H1 (cell line): ENCODE measurements around the gene FAM169A. TPM values are rescaled to one million over a fixed set of nuclear protein-coding genes. Genes with fewer than 3 reads are reported as not detected.
A peak's percentile ranks its signal among the peaks of the same experiment; 100 is the strongest.

Experiments
- CTCF ChIA-PET: fragments of 300-600 bp; sonication (Branson Sonifier 250); formaldehyde crosslinking; loops from one replicate; lab custom pipeline; 2021; ENCODE audit not compliant: partially characterized antibody; lab: Charles Lee
- POLR2A ChIA-PET: fragments of 300-600 bp; sonication (Branson Sonifier 250); formaldehyde crosslinking; loops from one replicate; lab custom pipeline; 2021; ENCODE audit warnings: inconsistent platforms; ENCODE audit not compliant: partially characterized antibody; lab: Charles Lee
- DNase-seq, 2 experiments: peaks; one replicate each; pipeline versions ENCODE4 v3.0.0 to v3.0.0-alpha.2; 2010 to 2022; ENCODE audit warnings: low spot score in 2 of 2, low read depth in 1 of 2, mixed read lengths in 1 of 2
- FAIRE-seq: peaks from 2 replicates; lab custom pipeline; 2011; peaks lifted over from hg19 to GRCh38; lab: Jason Lieb, UNC
- H2AFZ ChIP-seq: 2 replicates; pipeline ENCODE4 v1.8.1; 2012; ENCODE audit warnings: low read length, inconsistent platforms
- H2AK5ac ChIP-seq: 2 replicates; pipeline ENCODE4 v1.6.1; 2013; ENCODE audit warnings: low read depth, low read length
- H2BK120ac ChIP-seq: replicated peaks from 2 replicates; pipeline ENCODE3; 2013; ENCODE audit warnings: low read depth, low read length, inconsistent platforms
- H2BK12ac ChIP-seq: 2 replicates; pipeline ENCODE4 v1.6.1; 2013; ENCODE audit warnings: low read depth, low read length
- H2BK15ac ChIP-seq: 2 replicates; pipeline ENCODE4 v1.6.1; 2013; ENCODE audit warnings: low read length
- H2BK20ac ChIP-seq: 2 replicates; pipeline ENCODE4 v1.6.1; 2013; ENCODE audit warnings: low read length
- H2BK5ac ChIP-seq: 2 replicates; pipeline ENCODE4 v1.6.1; 2013; ENCODE audit warnings: low read depth, low read length
- H3K14ac ChIP-seq: 2 replicates; pipeline ENCODE4 v1.6.1; 2013; ENCODE audit warnings: inconsistent platforms; ENCODE audit not compliant: insufficient read length
- H3K18ac ChIP-seq: 2 replicates; pipeline ENCODE4 v1.6.1; 2013; ENCODE audit warnings: low read length; ENCODE audit errors: extremely low read depth
- H3K23ac ChIP-seq: 2 replicates; pipeline ENCODE4 v1.6.1; 2013; ENCODE audit warnings: inconsistent platforms; ENCODE audit not compliant: insufficient read length
- H3K23me2 ChIP-seq: 2 replicates; pipeline ENCODE4 v1.6.1; 2013; ENCODE audit warnings: low read depth, low read length
- H3K27ac ChIP-seq: 2 replicates; pipeline ENCODE4 v1.6.1; 2011; ENCODE audit warnings: low read depth, low read length, inconsistent platforms
- H3K27me3 ChIP-seq, 4 experiments: replicated peaks in 1 of 4; 1 replicate in 1 of 4; 2 replicates in 3 of 4; pipeline versions ENCODE4 v1.6.1 to v1.8.1; 2011 to 2013; ENCODE audit warnings: low read length in 3 of 4, mild to moderate bottlenecking in 3 of 4, inconsistent platforms in 2 of 4, mixed read lengths in 2 of 4, moderate library complexity in 1 of 4; ENCODE audit not compliant: control insufficient read depth in 3 of 4, insufficient read depth in 3 of 4; ENCODE audit errors: extremely low read depth in 1 of 4
- H3K36me3 ChIP-seq, 4 experiments: 2 replicates each; pipeline versions ENCODE4 v1.6.1 to v1.8.1; 2011 to 2013; ENCODE audit warnings: mild to moderate bottlenecking in 4 of 4, low read length in 3 of 4, moderate library complexity in 2 of 4, control low read depth in 1 of 4, inconsistent platforms in 1 of 4; ENCODE audit not compliant: insufficient read depth in 4 of 4, control insufficient read depth in 2 of 4
- H3K4ac ChIP-seq: replicated peaks from 2 replicates; pipeline ENCODE3; 2013; ENCODE audit warnings: low read length, low read depth, mixed read lengths, inconsistent platforms; ENCODE audit not compliant: insufficient read length
- H3K4me1 ChIP-seq, 4 experiments: replicated peaks in 1 of 4; 1 replicate in 1 of 4; 2 replicates in 3 of 4; pipeline versions ENCODE4 v1.6.1 to v1.8.1; 2011 to 2013; ENCODE audit warnings: low read length in 3 of 4, inconsistent platforms in 2 of 4, mixed read lengths in 1 of 4; ENCODE audit not compliant: insufficient read depth in 4 of 4, control insufficient read depth in 3 of 4
- H3K4me2 ChIP-seq, 2 experiments: 2 replicates each; pipeline versions ENCODE4 v1.6.1 to v1.8.1; 2011 to 2013; ENCODE audit warnings: low read depth in 2 of 2, low read length in 2 of 2, control low read depth in 1 of 2, inconsistent platforms in 1 of 2, mild to moderate bottlenecking in 1 of 2; ENCODE audit not compliant: insufficient read depth in 1 of 2
- H3K4me3 ChIP-seq, 4 experiments: fragments of 200-600, 300-600 bp in 1 of 4; sonication (generic), shearing (Covaris generic), sonication (Bioruptor Twin) in 1 of 4; 2 replicates each; pipeline versions ENCODE4 v1.5.1 to v1.8.1; 2011 to 2016; ENCODE audit warnings: low read length in 4 of 4, low read depth in 3 of 4, control low read depth in 2 of 4, inconsistent platforms in 2 of 4, mild to moderate bottlenecking in 2 of 4, mixed read lengths in 1 of 4, moderate library complexity in 1 of 4; ENCODE audit not compliant: insufficient read depth in 2 of 4; ENCODE audit errors: extremely low read depth in 1 of 4
- H3K56ac ChIP-seq: replicated peaks from 2 replicates; pipeline ENCODE3; 2013; ENCODE audit warnings: low read depth, mild to moderate bottlenecking, mixed read lengths, low read length, inconsistent platforms; ENCODE audit not compliant: insufficient read length
- H3K79me1 ChIP-seq: 2 replicates; pipeline ENCODE4 v1.6.1; 2013; ENCODE audit warnings: low read depth, low read length, control low read depth
- H3K79me2 ChIP-seq, 2 experiments: 2 replicates each; pipeline versions ENCODE4 v1.6.1 to v1.8.1; 2012 to 2013; ENCODE audit warnings: low read length in 2 of 2, mild to moderate bottlenecking in 2 of 2, inconsistent platforms in 1 of 2; ENCODE audit not compliant: insufficient read depth in 2 of 2, control insufficient read depth in 1 of 2
- H3K9ac ChIP-seq, 4 experiments: replicated peaks in 1 of 4; 1 replicate in 1 of 4; 2 replicates in 3 of 4; pipeline versions ENCODE4 v1.6.1 to v1.8.1; 2011 to 2013; ENCODE audit warnings: low read depth in 3 of 4, low read length in 3 of 4, control low read depth in 2 of 4, mild to moderate bottlenecking in 2 of 4, moderate library complexity in 2 of 4, inconsistent platforms in 1 of 4; ENCODE audit errors: extremely low read depth in 1 of 4
- H3K9me3 ChIP-seq, 2 experiments: 2 replicates each; pipeline versions ENCODE4 v1.6.1 to v1.8.1; 2012 to 2013; ENCODE audit warnings: mild to moderate bottlenecking in 2 of 2, moderate library complexity in 2 of 2, control low read depth in 1 of 2, inconsistent platforms in 1 of 2, low read depth in 1 of 2, low read length in 1 of 2, mixed read lengths in 1 of 2; ENCODE audit not compliant: insufficient read depth in 2 of 2
- H4K20me1 ChIP-seq, 2 experiments: replicated peaks in 1 of 2; 2 replicates each; pipeline versions ENCODE3 to v1.8.1; 2011 to 2013; ENCODE audit warnings: inconsistent platforms in 2 of 2, low read length in 2 of 2, mild to moderate bottlenecking in 1 of 2; ENCODE audit not compliant: insufficient read depth in 2 of 2, control insufficient read depth in 1 of 2
- H4K5ac ChIP-seq: 2 replicates; pipeline ENCODE4 v1.6.1; 2013; ENCODE audit warnings: low read length, low read depth, mixed read lengths, inconsistent platforms; ENCODE audit not compliant: insufficient read length
- H4K8ac ChIP-seq: 2 replicates; pipeline ENCODE4 v1.8.0; 2013; ENCODE audit warnings: mild to moderate bottlenecking, moderate library complexity, low read length, inconsistent platforms; ENCODE audit not compliant: insufficient read depth; ENCODE audit errors: extremely low read depth
- H4K91ac ChIP-seq: replicated peaks from 2 replicates; pipeline ENCODE3; 2013; ENCODE audit warnings: low read length, mixed read lengths, inconsistent platforms; ENCODE audit not compliant: insufficient read length
- ASH2L ChIP-seq: fragments of 200-600, 300-600 bp; sonication (generic); IDR thresholded peaks from one replicate; pipeline ENCODE4 v1.7.1; 2017; ENCODE audit warnings: low read length
- HDAC6 ChIP-seq: IDR thresholded peaks from one replicate; pipeline ENCODE4 v1.7.1; 2012; ENCODE audit warnings: low read depth, mild to moderate bottlenecking, inconsistent platforms, low read length, moderate library complexity
- WGBS, 2 experiments: shearing (Covaris generic) in 1 of 2; methylation state at CpG; one replicate each; pipeline versions ENCODE4 v1.1.6 to v1.1.7; 2013 to 2015; ENCODE audit warnings: low lambda C conversion rate in 2 of 2, mixed read lengths in 2 of 2, inconsistent platforms in 1 of 2, low coverage in 1 of 2, missing lambda C conversion rate in 1 of 2; ENCODE audit not compliant: insufficient replicate concordance in 2 of 2, insufficient coverage in 1 of 2, insufficient read length in 1 of 2; ENCODE audit errors: extremely low coverage in 1 of 2, missing lambda C conversion rate in 1 of 2; 5-methylcytosine and 5-hydroxymethylcytosine counted together
- polyA plus RNA-seq, 7 experiments: library from polyadenylated mRNA; depleted of rRNA in 3 of 7; stranded (reverse) in 5 of 7; unstranded in 2 of 7; fragments of >200 nt in 5 of 7; fragments of 200-250 nt in 2 of 7; gene quantifications; 1 replicate in 5 of 7; 2 replicates in 1 of 7; 4 replicates in 1 of 7; pipeline versions ENCODE4 v1.2.1 to v1.2.3, GENCODE V29; 2011 to 2013; ENCODE audit warnings: missing spikeins in 2 of 7, mixed read lengths in 2 of 7
- total RNA-seq: library from RNA; stranded (reverse); fragmentation: NEBNext Ultra II Directional; extraction: Animal tissue kit (Norgen Biotek cat#: 25700); gene quantifications from 2 replicates; pipeline ENCODE4 v1.2.1, GENCODE V29; 2021

FAM169A gene
- total and polyA plus RNA-seq, 2 of the 8 experiments (the other 6 are each of a cell fraction or from before 2014, with no cell fraction given), result 12.6 to 83.1 TPM

GRCh38 chr5:74839229-74839628 lies 27.0 kb downstream of the FAM169A start:
- H2BK20ac ChIP-seq, result no peak overlapping the region
- ChIA-PET CTCF (interaction anchor here (0.6 kb wide), 1 partner anchor 45 kb away, joined by 3 read pairs; no protein-coding TSS in a partner anchor), POLR2A (interaction anchor here (0.9 kb wide), 1 partner anchor 16 kb away, joined by 3 read pairs; no protein-coding TSS in a partner anchor)
- H2AFZ ChIP-seq, result no peak overlapping the region
- no peak overlapping the region for H4K91ac ChIP-seq
- H2BK12ac ChIP-seq, result no peak overlapping the region
- H3K9ac ChIP-seq, result no peak overlapping the region
- H3K79me1 ChIP-seq, result peaks cover 2% of the 10 kb centered on the region; the same call in 1 of the 2 replicates
- no peak overlapping the region for H2AK5ac ChIP-seq
- no peak overlapping the region for H4K5ac ChIP-seq
- no peak overlapping the region for H3K27ac ChIP-seq
- DNase-seq, result no peak
- peaks cover 0 to 49% (median 20%) of the 10 kb centered on the region in 4 experiments; a peak in 5 of 8 replicates for H3K36me3 ChIP-seq
- 94% methylated on average over 6 of the region's 6 CpGs; no CpG with 5 or more reads in 1 of the 2 experiments for WGBS, 2 experiments
- peaks cover 0 to 5% (median 2%) of the 10 kb centered on the region in 4 experiments; a peak in 3 of 7 replicates for H3K4me1 ChIP-seq
- no peak overlapping the region for H3K14ac ChIP-seq
- H4K8ac ChIP-seq, result 0 out of 2 replicates have a peak overlapping the region, but pooled peaks have one; percentile 35
- no peaks in the 10 kb centered on the region for H3K27me3 ChIP-seq
- no peak overlapping the region for H3K4me2 ChIP-seq
- no peak overlapping the region for H3K4me3 ChIP-seq
- no peak overlapping the region for H3K56ac ChIP-seq
- no peak overlapping the region for H2BK5ac ChIP-seq
- H3K79me2 ChIP-seq, result peaks cover 8 to 74% of the 10 kb centered on the region in 2 experiments; a peak in 3 of 4 replicates
- no peak overlapping the region for H2BK120ac ChIP-seq
- H3K23ac ChIP-seq, result no peak overlapping the region
- peaks cover 2 to 7% of the 10 kb centered on the region in 2 experiments for H4K20me1 ChIP-seq
- no peak overlapping the region for H3K4ac ChIP-seq
- no peak overlapping the region for H3K18ac ChIP-seq
- no peak overlapping the region for H2BK15ac ChIP-seq
- H3K23me2 ChIP-seq, result no peaks in the 10 kb centered on the region
- no peaks in the 10 kb centered on the region for H3K9me3 ChIP-seq
- no peak for FAIRE-seq
- no peak for TF ChIP-seq HDAC6
- TF ChIP-seq ASH2L, result no peak
